ENCODE data around the gene TGFBR3. TPM values are rescaled to one million over a fixed set of nuclear protein-coding genes. Genes with fewer than 3 reads are reported as not detected.

The TGFBR3 gene
- total RNA-seq, 4 donors from 2014 or later, result 37.3 to 61.7 (median 48.4) TPM

DNA sequence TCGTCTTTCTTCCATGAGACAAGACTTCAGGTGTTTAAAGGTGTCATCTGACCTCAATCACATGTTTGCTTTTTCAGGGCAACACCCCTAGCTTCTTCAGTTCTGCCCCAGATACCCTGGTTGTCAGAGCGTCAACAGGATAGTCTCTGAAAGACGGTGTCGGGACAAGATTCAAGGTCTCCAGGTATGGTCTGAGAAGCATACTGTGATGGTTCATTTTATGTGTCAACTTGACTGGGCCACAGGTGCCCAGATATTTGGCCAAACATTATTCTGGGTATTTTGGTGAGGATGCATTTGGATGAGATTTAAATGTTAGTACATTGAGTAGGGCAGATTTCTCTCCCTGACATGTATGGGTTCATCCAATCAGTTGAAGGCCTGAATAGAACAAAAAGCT, 148.3 kb downstream of the TGFBR3 start:
- DNase-seq, result no peak
- Histone ChIP-seq H3K27me3 (no peaks in the 10 kb centered on the region), H3K36me3 (no peaks in the 10 kb centered on the region), H3K4me3 (no peak overlapping the region), H3K9me3 (no peaks in the 10 kb centered on the region), H3K4me1 (peaks cover 31 to 33% of the 10 kb centered on the region in 2 donors), H3K27ac (peak overlapping the region; percentile 57 to 89 (median 70))
- in situ Hi-C loops (cut with MboI; ENCODE audit: low sequenced_read_pairs in 4 of 4), result no loop called here
- ATAC-seq, result no peak
- intact Hi-C loops (cut with DNase I; ENCODE audit: low total_unique reads), result no loop called here
- TF ChIP-seq POLR2A (IDR thresholded peaks at IDR 0.05) (no peak), CTCF (IDR thresholded peaks at IDR 0.05 in 4 of 5, conservative IDR thresholded peaks at IDR 0.05 in 1 of 5) (no peak)

GRCh38 chr1:91736715-91737615, 149.0 kb downstream of the TGFBR3 start:
- Histone ChIP-seq H3K4me3 (no peak overlapping the region), H3K36me3 (no peaks in the 10 kb centered on the region), H3K27me3 (no peaks in the 10 kb centered on the region), H3K4me1 (peaks cover 33% of the 10 kb centered on the region in 2 donors), H3K27ac (peak overlapping the region; percentile 57 to 89 (median 70)), H3K9me3 (no peaks in the 10 kb centered on the region)
- intact Hi-C loops (cut with DNase I; ENCODE audit: low total_unique reads) (no loop called here), in situ Hi-C loops (cut with MboI; ENCODE audit: low sequenced_read_pairs in 4 of 4) (no loop called here)
- DNase-seq (peak; percentile 66 to 72), ATAC-seq (peak; percentile 83 to 88)
- TF ChIP-seq CTCF (IDR thresholded peaks at IDR 0.05 in 4 of 5, conservative IDR thresholded peaks at IDR 0.05 in 1 of 5) (no peak), POLR2A (IDR thresholded peaks at IDR 0.05) (no peak)

DNA sequence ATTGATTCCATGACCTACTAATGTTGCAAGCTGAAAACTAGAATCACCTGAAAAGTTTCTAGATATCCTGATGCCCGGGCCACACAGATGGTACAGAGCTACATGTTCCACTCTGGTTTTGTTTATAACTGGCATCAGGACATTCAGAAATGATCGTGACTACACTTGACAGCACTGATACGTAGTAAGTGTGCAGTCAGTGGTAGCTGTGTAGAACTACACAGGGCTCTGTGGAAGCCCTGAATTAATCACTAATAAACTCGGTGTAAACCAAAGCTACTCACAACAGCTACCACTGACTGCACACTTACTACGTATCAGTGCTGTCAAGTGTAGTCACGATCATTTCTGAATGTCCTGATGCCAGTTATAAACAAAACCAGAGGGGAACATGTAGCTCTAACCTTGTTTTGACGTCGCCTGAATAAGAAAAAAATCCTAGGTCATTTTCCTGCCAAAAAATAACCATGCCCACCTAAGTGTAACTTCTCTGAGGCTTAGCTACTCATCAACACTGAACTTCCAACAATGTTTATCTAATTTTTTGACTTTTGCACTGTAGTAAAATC, 149.7 kb downstream of the TGFBR3 start:
- intact Hi-C loops (cut with DNase I; ENCODE audit: low total_unique reads) (no loop called here), in situ Hi-C loops (cut with MboI; ENCODE audit: low sequenced_read_pairs in 4 of 4) (no loop called here)
- Histone ChIP-seq H3K4me1 (peaks cover 40 to 41% of the 10 kb centered on the region in 2 donors), H3K27ac (peak overlapping the region; percentile 57 to 89 (median 70)), H3K9me3 (no peaks in the 10 kb centered on the region), H3K36me3 (no peaks in the 10 kb centered on the region), H3K27me3 (no peaks in the 10 kb centered on the region), H3K4me3 (no peak overlapping the region)
- TF ChIP-seq CTCF (IDR thresholded peaks at IDR 0.05 in 4 of 5, conservative IDR thresholded peaks at IDR 0.05 in 1 of 5), result no peak
- DNase-seq, result no peak
- ATAC-seq, result peak in 1 of 2 donors; percentile 49

GRCh38 chr1:91735266-91735845, 150.6 kb downstream of the TGFBR3 start:
- in situ Hi-C loops (cut with MboI; ENCODE audit: low sequenced_read_pairs in 4 of 4) (no loop called here), intact Hi-C loops (cut with DNase I; ENCODE audit: low total_unique reads) (no loop called here)
- H3K36me3 ChIP-seq, result no peaks in the 10 kb centered on the region
- TF ChIP-seq POLR2A (IDR thresholded peaks at IDR 0.05), result no peak
- no peak for TF ChIP-seq CTCF (IDR thresholded peaks at IDR 0.05 in 4 of 5, conservative IDR thresholded peaks at IDR 0.05 in 1 of 5)
- DNase-seq, result no peak
- H3K4me1 ChIP-seq, result peaks cover 49% of the 10 kb centered on the region in 2 donors
- no peak for ATAC-seq
- H3K9me3 ChIP-seq, result no peaks in the 10 kb centered on the region
- H3K27ac ChIP-seq, result no peak overlapping the region
- no peaks in the 10 kb centered on the region for H3K27me3 ChIP-seq
- H3K4me3 ChIP-seq, result no peak overlapping the region

Data from gastrocnemius medialis (tissue), 4 donors.